ENCODE data around the gene FA2H. TPM values are rescaled to one million over a fixed set of nuclear protein-coding genes. Genes with fewer than 3 reads are reported as not detected.

Gene FA2H
- total and polyA plus RNA-seq, 8 donors: 2.2 to 6.4 (median 4.1) TPM

DNA sequence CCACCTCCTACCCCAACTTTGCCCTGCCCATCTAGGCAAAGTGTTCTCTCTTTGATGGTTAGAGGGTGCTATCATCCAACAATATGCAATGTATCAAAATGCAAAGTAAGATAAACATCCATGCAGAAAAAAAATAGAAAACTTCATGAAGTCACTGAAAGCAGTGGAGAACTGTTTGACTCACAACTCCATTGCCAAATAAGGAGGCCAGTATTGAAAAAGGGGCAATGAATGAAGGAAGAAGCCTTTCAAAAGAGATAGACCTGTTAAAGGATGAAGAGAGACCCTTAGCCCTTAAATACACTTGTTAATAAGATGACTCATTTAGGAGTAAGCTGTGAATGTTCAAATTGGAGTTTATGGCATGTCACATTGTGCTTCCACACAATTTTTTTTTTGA, 13.0 kb downstream of the FA2H start:
- no peaks in the 10 kb centered on the region for H3K27me3 ChIP-seq
- H3K4me1 ChIP-seq: no peaks in the 10 kb centered on the region
- intact Hi-C loops (cut with DNase I): no loop called here
- H3K27ac ChIP-seq: no peak overlapping the region
- no peak for ATAC-seq
- FAIRE-seq: no peak
- no peaks in the 10 kb centered on the region for H3K36me3 ChIP-seq
- H3K9me3 ChIP-seq: no peaks in the 10 kb centered on the region
- no peak overlapping the region for H3K4me3 ChIP-seq
- TF ChIP-seq, protein P1, sequence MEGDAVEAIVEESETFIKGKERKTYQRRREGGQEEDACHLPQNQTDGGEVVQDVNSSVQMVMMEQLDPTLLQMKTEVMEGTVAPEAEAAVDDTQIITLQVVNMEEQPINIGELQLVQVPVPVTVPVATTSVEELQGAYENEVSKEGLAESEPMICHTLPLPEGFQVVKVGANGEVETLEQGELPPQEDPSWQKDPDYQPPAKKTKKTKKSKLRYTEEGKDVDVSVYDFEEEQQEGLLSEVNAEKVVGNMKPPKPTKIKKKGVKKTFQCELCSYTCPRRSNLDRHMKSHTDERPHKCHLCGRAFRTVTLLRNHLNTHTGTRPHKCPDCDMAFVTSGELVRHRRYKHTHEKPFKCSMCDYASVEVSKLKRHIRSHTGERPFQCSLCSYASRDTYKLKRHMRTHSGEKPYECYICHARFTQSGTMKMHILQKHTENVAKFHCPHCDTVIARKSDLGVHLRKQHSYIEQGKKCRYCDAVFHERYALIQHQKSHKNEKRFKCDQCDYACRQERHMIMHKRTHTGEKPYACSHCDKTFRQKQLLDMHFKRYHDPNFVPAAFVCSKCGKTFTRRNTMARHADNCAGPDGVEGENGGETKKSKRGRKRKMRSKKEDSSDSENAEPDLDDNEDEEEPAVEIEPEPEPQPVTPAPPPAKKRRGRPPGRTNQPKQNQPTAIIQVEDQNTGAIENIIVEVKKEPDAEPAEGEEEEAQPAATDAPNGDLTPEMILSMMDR (IDR thresholded peaks at IDR 0.05): no peak
- no peak for DNase-seq

DNA sequence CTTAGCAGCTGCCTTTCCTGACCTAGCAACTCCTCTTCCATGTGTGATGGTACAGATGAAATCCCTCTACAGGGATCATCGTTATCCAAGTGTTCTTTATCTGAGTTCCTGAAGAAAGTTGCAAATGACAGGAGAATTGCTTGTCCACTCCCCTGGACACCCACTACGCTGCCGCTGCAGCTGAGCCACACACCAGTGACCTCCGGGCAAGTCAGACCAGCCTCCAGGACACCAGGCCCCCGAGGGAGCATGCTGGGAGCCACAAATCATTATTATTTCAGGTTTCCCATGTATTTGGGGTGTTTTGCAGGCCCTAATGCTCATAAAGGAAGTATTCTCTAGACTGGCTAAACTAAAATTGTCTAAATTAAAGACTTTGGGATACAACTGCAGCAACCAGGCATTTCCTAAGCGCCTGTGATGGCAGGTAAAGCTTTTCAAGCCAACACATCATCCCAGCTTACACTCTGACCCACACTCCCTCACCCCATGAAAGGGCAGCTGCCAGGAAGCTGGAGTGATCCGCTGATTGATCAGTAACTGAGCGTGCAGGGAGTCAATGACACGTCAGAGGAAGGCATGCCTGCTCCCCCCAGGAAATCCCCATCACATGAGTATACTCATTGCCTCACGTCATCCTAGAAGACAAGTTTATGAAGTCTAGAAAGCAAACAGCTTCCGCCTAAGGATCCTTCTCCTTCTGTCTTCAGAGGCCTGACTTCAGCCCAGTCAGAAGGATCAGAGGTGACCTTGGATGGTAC, 14.4 kb downstream of the FA2H start:
- Histone ChIP-seq H3K4me1 (no peaks in the 10 kb centered on the region), H3K4me3 (no peak overlapping the region), H3K36me3 (no peaks in the 10 kb centered on the region), H3K27me3 (no peaks in the 10 kb centered on the region), H3K9me3 (no peaks in the 10 kb centered on the region), H3K27ac (peak overlapping the region in 1 of 4 donors; percentile 39)
- 89% methylated on average over 11 of the region's 11 CpGs for WGBS, 2 donors
- ATAC-seq (peak in 2 of 4 donors; percentile 39 to 42), FAIRE-seq (no peak), DNase-seq (no peak)
- TF ChIP-seq, protein P1 (IDR thresholded peaks at IDR 0.05): no peak
- intact Hi-C loops (cut with DNase I): no loop called here

DNA sequence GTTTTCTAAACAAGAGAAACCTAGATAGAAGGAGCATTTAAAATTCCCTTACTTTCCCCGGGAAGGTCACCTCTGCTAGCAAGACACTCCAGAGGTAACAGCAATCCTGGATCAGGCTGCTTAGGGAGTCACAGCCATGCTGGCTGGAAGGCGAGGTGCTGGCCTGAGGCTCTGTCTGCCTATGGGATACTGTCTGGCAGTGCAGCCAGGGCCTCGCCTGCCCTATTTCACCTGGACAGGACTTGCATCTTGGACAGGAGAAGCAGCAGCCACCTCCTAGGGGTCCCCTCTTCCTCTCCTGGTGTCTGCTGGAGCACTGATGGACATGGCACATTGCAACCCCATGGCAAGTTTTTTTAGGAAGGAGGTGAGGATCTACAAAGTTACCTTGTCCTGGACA, 15.1 kb downstream of the FA2H start:
- ATAC-seq (peak in 2 of 4 donors; percentile 20 to 40), DNase-seq (peak in 1 of 6 donors; percentile 33), FAIRE-seq (no peak)
- WGBS, 2 donors: 86 to 92% methylated on average over 3 of the region's 3 CpGs
- H3K27ac ChIP-seq: peak overlapping the region in 1 of 4 donors; percentile 39
- TF ChIP-seq, protein P1 (IDR thresholded peaks at IDR 0.05): no peak
- no peaks in the 10 kb centered on the region for H3K27me3 ChIP-seq
- H3K4me1 ChIP-seq: no peaks in the 10 kb centered on the region
- no peak overlapping the region for H3K4me3 ChIP-seq
- no peaks in the 10 kb centered on the region for H3K9me3 ChIP-seq
- intact Hi-C loops (cut with DNase I): no loop called here
- H3K36me3 ChIP-seq: no peaks in the 10 kb centered on the region

DNA sequence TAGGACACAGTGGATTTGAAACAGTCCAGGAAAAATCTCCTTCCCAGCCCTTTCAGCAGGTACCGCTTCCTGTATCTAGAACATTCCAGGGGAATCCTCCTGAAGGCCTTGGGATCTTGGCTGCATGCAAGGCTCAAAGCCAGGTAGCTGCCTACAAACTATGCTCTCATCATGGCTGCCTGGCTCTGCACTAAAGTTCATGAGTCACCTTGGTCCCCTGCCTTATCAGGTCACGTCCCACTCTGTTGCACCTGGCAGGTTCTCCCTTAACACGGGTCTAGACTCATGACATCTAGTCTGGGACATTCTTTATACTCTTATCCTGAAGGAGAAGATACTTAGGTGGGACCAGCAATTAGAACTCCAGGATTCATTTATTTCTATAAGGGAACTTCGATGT, 15.8 kb downstream of the FA2H start:
- Histone ChIP-seq H3K4me3 (no peak overlapping the region), H3K4me1 (no peaks in the 10 kb centered on the region), H3K9me3 (no peaks in the 10 kb centered on the region), H3K36me3 (no peaks in the 10 kb centered on the region), H3K27me3 (no peaks in the 10 kb centered on the region), H3K27ac (peak overlapping the region in 1 of 4 donors; percentile 39)
- ATAC-seq (peak; percentile 90 to 94 (median 90)), DNase-seq (peak in 5 of 6 donors; percentile 23 to 51 (median 50)), FAIRE-seq (no peak)
- intact Hi-C loops (cut with DNase I): no loop called here
- TF ChIP-seq, protein P1 (IDR thresholded peaks at IDR 0.05): no peak
- 67 to 71% methylated on average over 4 of the region's 4 CpGs for WGBS, 2 donors

DNA sequence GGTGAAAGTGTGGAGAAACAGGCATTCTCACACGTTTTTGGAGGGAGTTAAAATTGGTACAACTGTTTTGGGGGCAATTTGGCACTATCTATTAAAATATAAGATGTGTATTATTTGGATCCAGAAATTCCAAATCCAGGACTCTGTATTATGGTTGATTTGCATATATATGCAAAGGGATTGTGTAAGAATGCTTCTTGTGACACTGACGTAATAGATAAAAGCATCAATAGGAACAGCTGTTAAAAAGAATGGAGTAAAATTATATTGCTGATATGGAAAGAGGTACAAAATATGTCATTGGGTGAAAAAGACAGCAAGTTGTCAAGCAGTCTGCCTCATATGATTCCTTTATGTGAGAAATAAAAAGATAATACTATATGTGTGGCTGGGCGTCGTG, 17.3 kb downstream of the FA2H start:
- H3K36me3 ChIP-seq: no peaks in the 10 kb centered on the region
- TF ChIP-seq, protein P1 (IDR thresholded peaks at IDR 0.05): no peak
- H3K4me3 ChIP-seq: no peak overlapping the region
- H3K4me1 ChIP-seq: no peaks in the 10 kb centered on the region
- H3K27me3 ChIP-seq: no peaks in the 10 kb centered on the region
- 85 to 88% methylated on average over 4 of the region's 4 CpGs for WGBS, 2 donors
- H3K9me3 ChIP-seq: no peaks in the 10 kb centered on the region
- intact Hi-C loops (cut with DNase I): no loop called here
- ATAC-seq: no peak
- no peak for FAIRE-seq
- DNase-seq: no peak
- H3K27ac ChIP-seq: no peak overlapping the region

Measured in pancreas (tissue), 10 donors.